ENCODE data around the gene ABCB8.

ABCB8 gene

DNA sequence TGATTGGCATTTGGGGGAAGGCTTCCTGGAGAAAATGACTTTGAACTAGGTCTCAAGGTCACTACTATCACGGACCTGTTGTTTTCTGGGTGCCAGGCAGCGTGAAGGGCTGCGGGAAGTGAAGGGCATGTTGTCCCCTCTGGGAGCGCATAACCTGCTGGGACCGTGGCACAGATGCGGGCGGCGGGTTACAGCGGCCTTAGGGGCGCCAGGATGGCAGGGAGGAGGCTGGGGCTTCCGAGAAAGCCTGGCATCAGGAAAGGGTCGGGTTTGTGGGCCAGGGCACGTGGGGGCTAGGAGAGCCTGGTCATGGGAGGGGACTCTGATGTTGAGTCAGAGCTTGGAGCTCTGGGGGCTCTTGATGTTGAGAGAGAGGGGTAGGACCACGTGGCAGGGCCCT is 37.3 kb downstream of the ABCB8 start:
- H3K36me3 ChIP-seq (ENCODE audit: insufficient read depth, low read length): peaks cover 46% of the 10 kb centered on the region; the same call in 1 of the 2 replicates
- H3K4me3 ChIP-seq (ENCODE audit: low read length, poor library complexity, severe bottlenecking): no peak overlapping the region
- no peaks in the 10 kb centered on the region for H3K9me2 ChIP-seq (replicated peaks; ENCODE audit: low read depth, low read length)
- peaks cover 22% of the 10 kb centered on the region for H3K79me2 ChIP-seq (ENCODE audit: insufficient read depth, low read length)
- H3F3A ChIP-seq (ENCODE audit: low read depth): no peaks in the 10 kb centered on the region
- no peak overlapping the region for H3K9ac ChIP-seq (ENCODE audit: low read depth, low read length, poor library complexity, severe bottlenecking)
- peaks cover 20% of the 10 kb centered on the region for H4K20me1 ChIP-seq (ENCODE audit: insufficient read depth, low read length, poor library complexity, severe bottlenecking)
- no peak overlapping the region for H3K4me2 ChIP-seq (ENCODE audit: low read depth, low read length, poor library complexity, severe bottlenecking)
- H2AFZ ChIP-seq (ENCODE audit: low read length): no peak overlapping the region
- H3K27me3 ChIP-seq (ENCODE audit: insufficient read depth, low read length, poor library complexity, severe bottlenecking): no peaks in the 10 kb centered on the region
- no peaks in the 10 kb centered on the region for H3K9me3 ChIP-seq (ENCODE audit: insufficient read depth, low read depth, low read length)
- peaks cover 13% of the 10 kb centered on the region for H3K4me1 ChIP-seq (ENCODE audit: insufficient read depth, low read length, poor library complexity, severe bottlenecking)
- TF ChIP-seq, protein P1, sequence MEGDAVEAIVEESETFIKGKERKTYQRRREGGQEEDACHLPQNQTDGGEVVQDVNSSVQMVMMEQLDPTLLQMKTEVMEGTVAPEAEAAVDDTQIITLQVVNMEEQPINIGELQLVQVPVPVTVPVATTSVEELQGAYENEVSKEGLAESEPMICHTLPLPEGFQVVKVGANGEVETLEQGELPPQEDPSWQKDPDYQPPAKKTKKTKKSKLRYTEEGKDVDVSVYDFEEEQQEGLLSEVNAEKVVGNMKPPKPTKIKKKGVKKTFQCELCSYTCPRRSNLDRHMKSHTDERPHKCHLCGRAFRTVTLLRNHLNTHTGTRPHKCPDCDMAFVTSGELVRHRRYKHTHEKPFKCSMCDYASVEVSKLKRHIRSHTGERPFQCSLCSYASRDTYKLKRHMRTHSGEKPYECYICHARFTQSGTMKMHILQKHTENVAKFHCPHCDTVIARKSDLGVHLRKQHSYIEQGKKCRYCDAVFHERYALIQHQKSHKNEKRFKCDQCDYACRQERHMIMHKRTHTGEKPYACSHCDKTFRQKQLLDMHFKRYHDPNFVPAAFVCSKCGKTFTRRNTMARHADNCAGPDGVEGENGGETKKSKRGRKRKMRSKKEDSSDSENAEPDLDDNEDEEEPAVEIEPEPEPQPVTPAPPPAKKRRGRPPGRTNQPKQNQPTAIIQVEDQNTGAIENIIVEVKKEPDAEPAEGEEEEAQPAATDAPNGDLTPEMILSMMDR (conservative IDR thresholded peaks at IDR 0.05; ENCODE audit: low read length): no peak
- no peak for TF ChIP-seq EZH2phosphoT487 (IDR thresholded peaks at IDR 0.05; ENCODE audit: borderline replicate concordance)

GRCh38 chr7:151066273-151066974 is 38.2 kb downstream of the ABCB8 start:
- Histone ChIP-seq H3K4me3 (ENCODE audit: low read length, poor library complexity, severe bottlenecking) (no peak overlapping the region), H3K79me2 (ENCODE audit: insufficient read depth, low read length) (peaks cover 13% of the 10 kb centered on the region), H3K36me3 (ENCODE audit: insufficient read depth, low read length) (peaks cover 55% of the 10 kb centered on the region; the same call in 1 of the 2 replicates), H4K20me1 (ENCODE audit: insufficient read depth, low read length, poor library complexity, severe bottlenecking) (peaks cover 12% of the 10 kb centered on the region), H3F3A (ENCODE audit: low read depth) (no peaks in the 10 kb centered on the region), H3K9ac (ENCODE audit: low read depth, low read length, poor library complexity, severe bottlenecking) (no peak overlapping the region), H3K4me1 (ENCODE audit: insufficient read depth, low read length, poor library complexity, severe bottlenecking) (peaks cover 6% of the 10 kb centered on the region), H3K9me3 (ENCODE audit: insufficient read depth, low read depth, low read length) (no peaks in the 10 kb centered on the region), H3K27me3 (ENCODE audit: insufficient read depth, low read length, poor library complexity, severe bottlenecking) (no peaks in the 10 kb centered on the region), H3K4me2 (ENCODE audit: low read depth, low read length, poor library complexity, severe bottlenecking) (no peak overlapping the region), H2AFZ (ENCODE audit: low read length) (no peak overlapping the region), H3K9me2 (replicated peaks; ENCODE audit: low read depth, low read length) (no peaks in the 10 kb centered on the region)
- TF ChIP-seq, protein P1 (conservative IDR thresholded peaks at IDR 0.05; ENCODE audit: low read length): no peak
- TF ChIP-seq EZH2phosphoT487 (IDR thresholded peaks at IDR 0.05; ENCODE audit: borderline replicate concordance): no peak

GRCh38 chr7:151068069-151068773 is 40.0 kb downstream of the ABCB8 start:
- H3K4me3 ChIP-seq (ENCODE audit: low read length, poor library complexity, severe bottlenecking): no peak overlapping the region
- H3F3A ChIP-seq (ENCODE audit: low read depth): no peaks in the 10 kb centered on the region
- no peaks in the 10 kb centered on the region for H3K9me2 ChIP-seq (replicated peaks; ENCODE audit: low read depth, low read length)
- H3K36me3 ChIP-seq (ENCODE audit: insufficient read depth, low read length): peaks cover 61% of the 10 kb centered on the region; the same call in 1 of the 2 replicates
- no peaks in the 10 kb centered on the region for H3K9me3 ChIP-seq (ENCODE audit: insufficient read depth, low read depth, low read length)
- H3K27me3 ChIP-seq (ENCODE audit: insufficient read depth, low read length, poor library complexity, severe bottlenecking): no peaks in the 10 kb centered on the region
- no peaks in the 10 kb centered on the region for H3K4me1 ChIP-seq (ENCODE audit: insufficient read depth, low read length, poor library complexity, severe bottlenecking)
- no peaks in the 10 kb centered on the region for H3K79me2 ChIP-seq (ENCODE audit: insufficient read depth, low read length)
- H2AFZ ChIP-seq (ENCODE audit: low read length): no peak overlapping the region
- no peak overlapping the region for H3K4me2 ChIP-seq (ENCODE audit: low read depth, low read length, poor library complexity, severe bottlenecking)
- no peaks in the 10 kb centered on the region for H4K20me1 ChIP-seq (ENCODE audit: insufficient read depth, low read length, poor library complexity, severe bottlenecking)
- TF ChIP-seq, protein P1 (conservative IDR thresholded peaks at IDR 0.05; ENCODE audit: low read length): no peak
- no peak overlapping the region for H3K9ac ChIP-seq (ENCODE audit: low read depth, low read length, poor library complexity, severe bottlenecking)
